ENCODE results near the gene CNNM1. TPM values are rescaled to one million over a fixed set of nuclear protein-coding genes. Genes with fewer than 3 reads are reported as not detected.
A peak's percentile ranks its signal among the peaks of the same experiment; 100 is the strongest.

Gene CNNM1
- total RNA-seq, 1 donor from 2014 or later, result 0.63 TPM

- DNase-seq (ENCODE audit: low read depth), result no peak
- H3K4me3 ChIP-seq (ENCODE audit: low read depth, low read length), result no peak overlapping the region
- TF ChIP-seq CTCF (conservative IDR thresholded peaks at IDR 0.05; ENCODE audit: low read depth, low read length), result no peak
Observed at GRCh38 chr10:99366666-99367065, 37.5 kb downstream of the CNNM1 start.

GRCh38 chr10:99368646-99369045, 39.5 kb downstream of the CNNM1 start:
- peak; percentile 46 for DNase-seq (ENCODE audit: low read depth)
- no peak for TF ChIP-seq CTCF (conservative IDR thresholded peaks at IDR 0.05; ENCODE audit: low read depth, low read length)
- H3K4me3 ChIP-seq (ENCODE audit: low read depth, low read length), result no peak overlapping the region

- peak; percentile 48 for DNase-seq (ENCODE audit: low read depth)
- TF ChIP-seq CTCF (conservative IDR thresholded peaks at IDR 0.05; ENCODE audit: low read depth, low read length), result no peak
- H3K4me3 ChIP-seq (ENCODE audit: low read depth, low read length), result no peak overlapping the region
Observed at GRCh38 chr10:99369126-99369525, 40.0 kb downstream of the CNNM1 start.

GRCh38 chr10:99369551-99369950, 40.4 kb downstream of the CNNM1 start:
- no peak overlapping the region for H3K4me3 ChIP-seq (ENCODE audit: low read depth, low read length)
- TF ChIP-seq CTCF (conservative IDR thresholded peaks at IDR 0.05; ENCODE audit: low read depth, low read length), result no peak
- DNase-seq (ENCODE audit: low read depth), result no peak

DNA sequence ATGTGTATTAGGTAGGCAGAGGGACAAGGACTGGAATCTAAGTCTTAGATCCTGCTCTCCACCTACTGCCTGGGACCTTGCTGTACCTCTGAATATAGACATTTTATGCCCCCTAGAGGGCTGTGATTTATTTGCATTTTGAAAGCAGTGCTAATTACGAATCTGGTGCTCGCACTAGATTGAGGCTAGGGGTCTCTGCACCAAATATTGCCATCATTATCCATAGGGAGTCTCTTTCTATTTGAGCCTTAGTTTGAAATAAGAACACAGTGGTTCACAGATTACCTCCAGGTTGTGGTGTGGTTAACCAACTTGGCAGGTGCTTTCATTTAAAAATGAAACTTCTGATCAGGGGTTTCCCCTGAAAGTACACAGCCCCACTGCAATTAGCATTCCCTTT, 41.8 kb downstream of the CNNM1 start:
- H3K4me3 ChIP-seq (ENCODE audit: low read depth, low read length), result no peak overlapping the region
- no peak for DNase-seq (ENCODE audit: low read depth)
- TF ChIP-seq CTCF (conservative IDR thresholded peaks at IDR 0.05; ENCODE audit: low read depth, low read length), result peak; percentile 65

DNA sequence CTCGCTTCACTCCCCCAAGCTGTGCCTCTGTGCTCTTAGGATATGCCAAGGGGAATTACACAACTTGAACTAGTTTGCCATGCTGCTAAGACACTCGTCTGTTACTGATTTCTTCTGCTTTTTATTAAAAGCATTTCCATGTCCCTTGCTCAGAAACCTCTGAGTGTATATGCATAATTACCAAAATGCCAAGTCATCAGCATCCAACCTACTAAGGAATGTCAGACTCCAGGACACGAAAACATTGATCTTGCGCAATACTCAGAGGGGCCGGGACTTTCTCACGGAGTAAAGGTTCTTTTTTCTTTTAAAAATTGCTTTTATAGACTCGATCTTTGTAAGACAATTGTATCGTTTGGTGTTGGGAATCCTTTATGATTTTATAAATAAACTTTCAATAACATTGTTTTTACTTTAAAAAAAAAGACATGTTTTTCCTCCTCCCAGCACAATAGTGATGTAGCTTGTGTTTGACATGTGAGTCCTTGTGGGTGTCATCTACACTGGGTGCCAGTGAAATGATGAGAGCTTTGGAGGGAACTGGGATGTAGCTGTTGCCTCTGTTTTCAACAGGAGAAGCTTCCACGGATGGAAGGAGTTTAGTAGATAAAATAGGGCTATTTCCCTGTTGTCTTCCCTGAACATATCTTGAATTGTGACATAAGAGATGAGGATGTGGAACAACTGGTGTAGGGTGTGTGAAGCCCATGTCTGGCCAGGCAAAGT, 43.6 kb downstream of the CNNM1 start:
- no peak overlapping the region for H3K4me3 ChIP-seq (ENCODE audit: low read depth, low read length)
- no peak for DNase-seq (ENCODE audit: low read depth)
- no peak for TF ChIP-seq CTCF (conservative IDR thresholded peaks at IDR 0.05; ENCODE audit: low read depth, low read length)

DNA sequence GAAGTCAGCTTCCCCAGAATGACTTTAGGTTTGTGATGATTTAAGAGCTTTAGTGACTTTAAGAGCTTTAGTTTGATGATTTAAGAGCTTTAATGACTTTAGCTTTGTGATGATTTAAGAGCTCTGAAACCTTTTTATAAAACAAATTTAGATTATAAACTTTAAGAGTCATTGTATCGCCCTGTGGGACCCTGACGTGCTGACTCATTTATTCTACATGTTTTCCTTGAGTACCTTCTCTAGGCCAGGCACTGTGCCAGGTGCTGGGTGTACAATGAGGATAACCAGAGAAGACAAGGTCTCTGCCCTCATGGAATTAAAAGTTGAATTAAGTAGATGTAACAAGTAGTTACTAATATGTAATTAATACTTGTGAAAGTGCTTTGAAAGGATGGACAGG, 45.4 kb downstream of the CNNM1 start:
- H3K4me3 ChIP-seq (ENCODE audit: low read depth, low read length), result no peak overlapping the region
- no peak for DNase-seq (ENCODE audit: low read depth)
- TF ChIP-seq CTCF (conservative IDR thresholded peaks at IDR 0.05; ENCODE audit: low read depth, low read length), result no peak

Measured in epithelial cell of proximal tubule (primary cell).